Spleen (tissue), 7 donors: ENCODE measurements around the gene PDE6D.

Source experiments
- CTCF ChIP-seq, 11 experiments: fragments of 200-600 bp in 7 of 11; fragments of 450-650 bp in 4 of 11; sonication (generic) in 4 of 11; IDR thresholded peaks in 8 of 11; conservative IDR thresholded peaks in 3 of 11; 1 replicate in 7 of 11; 2 replicates in 4 of 11; pipeline versions ENCODE4 v1.4.0 to v1.8.0; 2016 to 2021; ENCODE audit warnings: antibody characterized with exemption in 11 of 11, inconsistent platforms in 4 of 11, mild to moderate bottlenecking in 1 of 11
- POLR2A ChIP-seq, 3 donors: fragments of 450-650 bp; IDR thresholded peaks; one replicate each; pipeline ENCODE4 v1.5.1; 2017; ENCODE audit warnings: antibody characterized with exemption in 3 of 3, mild to moderate bottlenecking in 1 of 3
- POLR2AphosphoS5 ChIP-seq, 3 donors: sonication (generic); formaldehyde crosslinking; IDR thresholded peaks; one replicate each; pipeline ENCODE4 v1.5.1; 2017; ENCODE audit warnings: antibody characterized with exemption in 3 of 3
- donor health status: DM: no; HTN: no; CAD: no; lungs with moderate emphysema.
- donor health status: DM: no; HTN: no; CAD: no.
- donor health status: DM: no; HTN: no; CAD: no.

GRCh38 chr2:231769170-231770136 lies 11.6 kb downstream of the PDE6D start:
- TF ChIP-seq CTCF (IDR thresholded peaks at IDR 0.05 in 8 of 11, conservative IDR thresholded peaks at IDR 0.05 in 3 of 11) (no peak), POLR2AphosphoS5 (IDR thresholded peaks at IDR 0.05) (no peak), POLR2A (IDR thresholded peaks at IDR 0.05) (no peak)
